Breast epithelium (tissue), 4 donors: ENCODE results near the gene CYTH1. TPM values are rescaled to one million over a fixed set of nuclear protein-coding genes. Genes with fewer than 3 reads are reported as not detected.

ENCODE experiments used
- DNase-seq, 2 donors: peaks; one replicate each; pipeline ENCODE4 v3.0.0-alpha.2; 2019; ENCODE audit warnings: low spot score in 2 of 2
- H3K27ac ChIP-seq, 2 donors: fragments of 200-600 bp; sonication (generic) in 1 of 2; one replicate each; pipeline ENCODE4 v1.5.1; 2016 to 2019; ENCODE audit warnings: mild to moderate bottlenecking in 1 of 2
- H3K27me3 ChIP-seq, 2 donors: fragments of 200-600 bp; sonication (generic) in 1 of 2; one replicate each; pipeline versions ENCODE4 v1.5.1 to v1.6.0; 2017 to 2019; ENCODE audit warnings: control low read depth in 1 of 2, mild to moderate bottlenecking in 1 of 2
- H3K36me3 ChIP-seq: fragments of 200-600 bp; one replicate; pipeline ENCODE4 v1.5.1; 2019
- H3K4me1 ChIP-seq, 2 donors: fragments of 200-600 bp; sonication (generic); one replicate each; pipeline ENCODE4 v1.5.1; 2016 to 2019; ENCODE audit warnings: control low read depth in 1 of 2
- H3K4me3 ChIP-seq, 3 donors: fragments of 200-600 bp; sonication (generic); 1 replicate in 2 of 3; 2 replicates in 1 of 3; pipeline ENCODE4 v1.5.1; 2016 to 2019; ENCODE audit warnings: mild to moderate bottlenecking in 3 of 3, moderate library complexity in 2 of 3
- H3K9me3 ChIP-seq, 2 donors: fragments of 200-600 bp; sonication (generic) in 1 of 2; one replicate each; pipeline ENCODE4 v1.5.1; 2016 to 2019; ENCODE audit warnings: control low read depth in 1 of 2
- POLR2A ChIP-seq: fragments of 450-650 bp; IDR thresholded peaks from one replicate; pipeline ENCODE4 v1.6.1; 2016; ENCODE audit warnings: antibody characterized with exemption, mild to moderate bottlenecking, moderate library complexity
- POLR2AphosphoS5 ChIP-seq, 3 donors: sonication (generic); formaldehyde crosslinking; IDR thresholded peaks; one replicate each; pipeline ENCODE4 v1.6.1; 2017; ENCODE audit warnings: antibody characterized with exemption in 3 of 3
- intact Hi-C: fragments of 100-400 bp; cut with DNase I; formaldehyde crosslinking; loops from one replicate; pipeline ENCODE4 v1.15.1; 2023; ENCODE audit warnings: low total_unique reads
- total RNA-seq, 3 donors: library from RNA; depleted of rRNA; stranded (reverse); fragments of >200 nt; gene quantifications; one replicate each; pipeline ENCODE4 v1.1.0, GENCODE V29; 2016
- TF ChIP-seq, protein P1 (sequence below), 3 donors: fragments of 450-650 bp; IDR thresholded peaks; one replicate each; pipeline ENCODE4 v1.5.1; 2016 to 2017; ENCODE audit warnings: antibody characterized with exemption in 3 of 3, mild to moderate bottlenecking in 3 of 3, moderate library complexity in 3 of 3

CYTH1 gene, protein sequence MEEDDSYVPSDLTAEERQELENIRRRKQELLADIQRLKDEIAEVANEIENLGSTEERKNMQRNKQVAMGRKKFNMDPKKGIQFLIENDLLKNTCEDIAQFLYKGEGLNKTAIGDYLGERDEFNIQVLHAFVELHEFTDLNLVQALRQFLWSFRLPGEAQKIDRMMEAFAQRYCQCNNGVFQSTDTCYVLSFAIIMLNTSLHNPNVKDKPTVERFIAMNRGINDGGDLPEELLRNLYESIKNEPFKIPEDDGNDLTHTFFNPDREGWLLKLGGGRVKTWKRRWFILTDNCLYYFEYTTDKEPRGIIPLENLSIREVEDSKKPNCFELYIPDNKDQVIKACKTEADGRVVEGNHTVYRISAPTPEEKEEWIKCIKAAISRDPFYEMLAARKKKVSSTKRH
- total RNA-seq: 10 to 100 TPM; 49.5 to 64.8 (median 50.7) TPM

DNA sequence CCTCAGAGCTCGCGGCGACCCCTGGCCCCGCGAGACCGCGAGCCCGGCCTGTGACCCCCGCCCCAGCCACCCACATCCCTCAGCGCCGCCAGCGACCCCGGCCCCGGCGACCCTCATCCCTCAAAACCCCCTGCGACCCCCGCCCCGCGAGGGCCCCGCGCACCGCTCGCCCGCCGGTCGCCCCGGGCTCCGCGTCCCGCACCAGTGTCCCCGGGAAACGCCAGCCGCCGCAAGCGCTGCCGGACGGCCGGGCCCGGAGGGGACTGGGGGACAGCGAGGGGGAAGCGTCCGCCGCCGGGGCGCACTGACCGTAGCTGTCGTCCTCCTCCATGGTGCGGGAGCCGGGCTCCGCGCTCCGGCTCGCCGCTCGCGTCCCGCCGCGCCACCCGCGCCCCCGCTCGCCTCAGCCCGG lies at the start of gene CYTH1:
Gene CYTH1 (minus strand): TSS at position 381 of the 412 bp plus-strand sequence. CDS start 50 bp downstream, at position 331.
- Histone ChIP-seq H3K4me3 (peak within 1 kb of the TSS; percentile 70 to 98 (median 92)), H3K27ac (peak within 1 kb of the TSS; percentile 94 to 96), H3K27me3 (no peaks in the 10 kb centered on the region), H3K4me1 (no peaks in the 10 kb centered on the region), H3K9me3 (no peaks in the 10 kb centered on the region), H3K36me3 (no peaks in the 10 kb centered on the region)
- intact Hi-C loops: no loop called here
- DNase-seq: no peak
- TF ChIP-seq, protein P1, sequence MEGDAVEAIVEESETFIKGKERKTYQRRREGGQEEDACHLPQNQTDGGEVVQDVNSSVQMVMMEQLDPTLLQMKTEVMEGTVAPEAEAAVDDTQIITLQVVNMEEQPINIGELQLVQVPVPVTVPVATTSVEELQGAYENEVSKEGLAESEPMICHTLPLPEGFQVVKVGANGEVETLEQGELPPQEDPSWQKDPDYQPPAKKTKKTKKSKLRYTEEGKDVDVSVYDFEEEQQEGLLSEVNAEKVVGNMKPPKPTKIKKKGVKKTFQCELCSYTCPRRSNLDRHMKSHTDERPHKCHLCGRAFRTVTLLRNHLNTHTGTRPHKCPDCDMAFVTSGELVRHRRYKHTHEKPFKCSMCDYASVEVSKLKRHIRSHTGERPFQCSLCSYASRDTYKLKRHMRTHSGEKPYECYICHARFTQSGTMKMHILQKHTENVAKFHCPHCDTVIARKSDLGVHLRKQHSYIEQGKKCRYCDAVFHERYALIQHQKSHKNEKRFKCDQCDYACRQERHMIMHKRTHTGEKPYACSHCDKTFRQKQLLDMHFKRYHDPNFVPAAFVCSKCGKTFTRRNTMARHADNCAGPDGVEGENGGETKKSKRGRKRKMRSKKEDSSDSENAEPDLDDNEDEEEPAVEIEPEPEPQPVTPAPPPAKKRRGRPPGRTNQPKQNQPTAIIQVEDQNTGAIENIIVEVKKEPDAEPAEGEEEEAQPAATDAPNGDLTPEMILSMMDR (IDR thresholded peaks at IDR 0.05): no peak
- no peak for TF ChIP-seq POLR2AphosphoS5 (IDR thresholded peaks at IDR 0.05)
- TF ChIP-seq POLR2A: no peak

DNA sequence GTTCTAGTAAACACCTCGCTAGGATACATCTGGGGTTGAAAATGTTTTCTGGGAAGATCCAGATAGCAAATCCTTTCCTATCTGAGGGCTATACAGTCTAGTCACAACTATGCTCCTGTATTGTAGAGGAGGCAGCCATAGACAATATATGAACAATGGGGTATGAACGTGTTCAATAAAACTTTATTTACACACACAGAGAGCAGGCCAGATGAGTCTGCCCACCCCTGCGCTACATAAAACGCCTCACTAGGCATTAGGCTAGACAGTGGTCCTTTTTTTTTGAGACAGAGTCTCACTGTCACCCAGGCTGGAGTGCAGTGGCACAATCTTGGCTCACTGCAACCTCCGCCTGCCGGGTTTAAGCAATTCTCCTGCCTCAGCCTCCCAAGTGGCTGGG lies 47.4 kb upstream of the CYTH1 start:
- intact Hi-C loops: no loop called here
- no peak for DNase-seq

DNA sequence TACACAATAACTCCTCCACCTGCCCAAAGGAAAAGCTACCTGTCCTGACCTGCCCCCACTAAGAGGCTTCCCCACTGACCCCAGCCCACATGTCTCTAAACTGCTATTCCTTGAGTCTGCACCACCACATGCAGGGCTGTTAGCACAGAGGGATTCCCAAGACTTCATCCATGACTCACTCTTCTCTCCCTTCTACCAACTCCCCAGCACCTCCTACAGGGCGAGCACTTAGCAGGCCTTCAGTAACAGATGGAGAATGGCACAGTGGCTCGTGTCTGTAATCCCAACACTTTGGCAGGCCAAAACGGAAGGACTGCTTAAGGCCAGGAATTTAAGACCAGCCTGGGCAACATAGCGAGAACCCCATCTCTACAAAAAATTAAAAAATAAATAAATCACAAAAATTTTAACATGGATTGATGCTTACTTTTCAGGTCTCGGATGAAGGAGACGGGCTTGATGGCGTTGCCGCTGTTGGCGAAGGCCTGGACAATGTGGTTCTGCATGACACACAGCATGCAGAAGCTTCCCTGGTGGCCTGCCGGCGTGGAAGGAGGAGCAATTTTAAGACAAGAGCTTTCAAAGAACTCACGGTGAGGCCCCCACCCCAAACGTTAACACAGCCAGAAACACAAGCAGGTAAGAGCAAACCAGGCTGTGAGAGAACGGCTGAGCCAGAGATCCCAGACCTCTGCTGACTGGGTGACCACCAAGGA lies 46.6 kb upstream of the CYTH1 start:
- H3K27me3 ChIP-seq: no peaks in the 10 kb centered on the region
- intact Hi-C loops: no loop called here
- no peak overlapping the region for H3K4me3 ChIP-seq
- TF ChIP-seq POLR2AphosphoS5 (IDR thresholded peaks at IDR 0.05) (no peak), POLR2A (no peak)
- TF ChIP-seq, protein P1 (IDR thresholded peaks at IDR 0.05): no peak
- H3K4me1 ChIP-seq: no peaks in the 10 kb centered on the region
- no peaks in the 10 kb centered on the region for H3K9me3 ChIP-seq
- no peak overlapping the region for H3K27ac ChIP-seq
- DNase-seq: no peak
- peaks cover 4% of the 10 kb centered on the region for H3K36me3 ChIP-seq

More for the DNA sequence above, 47.4 kb upstream of the CYTH1 start:
- H3K27ac ChIP-seq: no peak overlapping the region
- H3K27me3 ChIP-seq: no peaks in the 10 kb centered on the region
- H3K36me3 ChIP-seq: peaks cover 4% of the 10 kb centered on the region
- H3K4me1 ChIP-seq: no peaks in the 10 kb centered on the region
- no peak overlapping the region for H3K4me3 ChIP-seq
- no peak for TF ChIP-seq POLR2A
- TF ChIP-seq, protein P1 (IDR thresholded peaks at IDR 0.05): no peak
- no peaks in the 10 kb centered on the region for H3K9me3 ChIP-seq

DNA sequence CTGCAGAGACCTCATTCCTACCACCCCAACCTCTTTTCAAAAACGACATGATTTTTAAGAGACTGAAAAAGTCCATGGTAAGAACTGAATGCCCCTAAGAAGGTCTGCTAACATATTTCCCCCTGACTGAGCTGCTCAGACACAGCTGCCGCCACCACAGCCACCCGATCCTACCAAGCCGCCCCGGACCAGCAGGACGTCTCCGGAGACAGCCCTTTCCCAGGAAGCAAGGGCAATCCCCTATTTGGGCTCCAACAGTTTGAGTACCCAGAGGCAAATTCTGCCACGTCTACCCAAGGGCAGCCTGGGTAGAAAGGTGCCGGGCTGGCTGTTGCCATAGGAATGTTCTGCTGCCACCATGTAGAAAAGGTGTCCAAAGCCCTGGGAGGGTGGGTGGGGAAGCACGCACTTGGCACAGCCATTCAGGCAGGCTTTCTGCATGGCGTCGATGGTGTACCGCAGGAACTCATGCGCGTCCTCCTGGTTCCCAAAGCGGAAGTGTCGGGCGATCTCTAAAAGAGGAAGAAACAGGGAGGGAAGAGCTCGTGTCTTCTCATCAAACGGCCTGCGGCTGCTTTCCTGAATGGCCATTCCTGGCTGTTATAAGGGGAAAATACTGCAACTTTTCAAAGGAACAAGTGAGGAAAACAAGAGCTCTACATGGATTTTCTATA lies 44.9 kb upstream of the CYTH1 start:
- Histone ChIP-seq H3K9me3 (no peaks in the 10 kb centered on the region), H3K27ac (peak overlapping the region in 1 of 2 donors; percentile 3), H3K36me3 (no peaks in the 10 kb centered on the region), H3K27me3 (no peaks in the 10 kb centered on the region), H3K4me1 (no peaks in the 10 kb centered on the region), H3K4me3 (no peak overlapping the region)
- no peak for TF ChIP-seq POLR2AphosphoS5 (IDR thresholded peaks at IDR 0.05)
- TF ChIP-seq, protein P1 (IDR thresholded peaks at IDR 0.05): no peak
- no peak for TF ChIP-seq POLR2A
- no peak for DNase-seq
- intact Hi-C loops: no loop called here
